PC-3 (cell line): ENCODE data around the gene PDLIM7. TPM values are rescaled to one million over a fixed set of nuclear protein-coding genes. Genes with fewer than 3 reads are reported as not detected.

Experiments used
- ATAC-seq: fragments of 200-7000 bp; cut with Tn5 transposase; 2 replicates; pipeline ENCODE4 v1.9.1; 2020; ENCODE audit warnings: mild to moderate bottlenecking, moderate library complexity
- BruUV-seq: library from RNA; stranded (reverse); fragments of 400-500 nt; replicated peaks from 2 replicates; lab custom pipeline; 2021; lab: Mats Ljungman, UMichigan
- CTCF ChIA-PET: fragments of 300-600 bp; sonication (Branson Sonifier 250); formaldehyde crosslinking; loops from one replicate; lab custom pipeline; 2022; ENCODE audit warnings: antibody characterized with exemption; lab: Charles Lee
- POLR2A ChIA-PET: fragments of 300-600 bp; sonication (Branson Sonifier 250); formaldehyde crosslinking; loops from one replicate; lab custom pipeline; 2022; ENCODE audit warnings: antibody characterized with exemption; ENCODE audit not compliant: unreplicated experiment; lab: Charles Lee
- DNase-seq: peaks from one replicate; pipeline ENCODE4 v3.0.0-alpha.2; 2015
- H2AFZ ChIP-seq: fragments of 300-600 bp; sonication (generic); 2 replicates; pipeline ENCODE4 v1.6.0; 2016; ENCODE audit warnings: antibody characterized with exemption, low read length
- H3F3A ChIP-seq: fragments of 300-600 bp; sonication (generic); one replicate; pipeline ENCODE4 v1.6.0; 2017; ENCODE audit warnings: antibody characterized with exemption, low read length, control low read depth, mild to moderate bottlenecking; ENCODE audit not compliant: unreplicated experiment
- H3K27ac ChIP-seq: fragments of 300-600 bp; sonication (generic); 2 replicates; pipeline ENCODE4 v1.5.1; 2016; ENCODE audit warnings: mild to moderate bottlenecking, low read length
- H3K27me3 ChIP-seq: fragments of 300-600 bp; sonication (generic); 2 replicates; pipeline ENCODE4 v1.6.1; 2016; ENCODE audit warnings: low read length, mixed read lengths
- H3K36me3 ChIP-seq: fragments of 300-600 bp; sonication (generic); 2 replicates; pipeline ENCODE4 v1.6.1; 2016; ENCODE audit warnings: low read depth, mixed run types, low read length, mixed read lengths
- H3K4me1 ChIP-seq: fragments of 300-600 bp; sonication (generic); 2 replicates; pipeline ENCODE4 v1.5.1; 2016; ENCODE audit warnings: low read length; ENCODE audit not compliant: insufficient read depth
- H3K4me2 ChIP-seq: fragments of 300-600 bp; sonication (generic); 2 replicates; pipeline ENCODE4 v1.6.0; 2016; ENCODE audit warnings: low read length
- H3K4me3 ChIP-seq: fragments of 300-600 bp; sonication (generic); 2 replicates; pipeline ENCODE4 v1.5.1; 2016; ENCODE audit warnings: mild to moderate bottlenecking, low read length, mixed read lengths
- H3K79me2 ChIP-seq: fragments of 300-600 bp; sonication (generic); 2 replicates; pipeline ENCODE4 v1.6.1; 2017; ENCODE audit warnings: low read length, mixed read lengths
- H3K9ac ChIP-seq: fragments of 300-600 bp; sonication (generic); 2 replicates; pipeline ENCODE4 v1.6.0; 2016; ENCODE audit warnings: mild to moderate bottlenecking, low read length
- H3K9me2 ChIP-seq: fragments of 300-600 bp; sonication (generic); replicated peaks from 2 replicates; pipeline ENCODE4 v1.6.1; 2016; ENCODE audit warnings: mixed run types, low read length, mixed read lengths
- H3K9me3 ChIP-seq: fragments of 300-600 bp; sonication (generic); 2 replicates; pipeline ENCODE4 v1.6.1; 2016; ENCODE audit warnings: low read length, mixed read lengths
- H4K20me1 ChIP-seq: fragments of 300-600 bp; sonication (generic); 2 replicates; pipeline ENCODE4 v1.6.1; 2016; ENCODE audit warnings: low read length, mixed read lengths
- CTCF ChIP-seq: fragments of 300-600 bp; sonication (generic); conservative IDR thresholded peaks from 2 replicates; pipeline ENCODE4 v1.5.1; 2017; ENCODE audit warnings: antibody characterized with exemption, low read depth, mild to moderate bottlenecking, low read length
- EZH2 ChIP-seq: fragments of 300-600 bp; sonication (generic); IDR thresholded peaks from one replicate; pipeline ENCODE4 v1.6.1; 2017; ENCODE audit warnings: antibody characterized with exemption, mild to moderate bottlenecking, low read length; ENCODE audit not compliant: unreplicated experiment
- EZH2phosphoT487 ChIP-seq: fragments of 300-600 bp; sonication (generic); IDR thresholded peaks from 2 replicates; pipeline ENCODE4 v1.6.1; 2018; ENCODE audit warnings: mild to moderate bottlenecking, antibody characterized with exemption, low read length, borderline replicate concordance
- intact Hi-C: fragments of 100-400 bp; cut with micrococcal nuclease; formaldehyde crosslinking; loops from 2 replicates; pipeline ENCODE4 v1.9.0; 2023
- total RNA-seq: library from RNA; depleted of rRNA; stranded (reverse); fragments of >200 nt; gene quantifications from 2 replicates; pipeline ENCODE4 v1.2.3, GENCODE V29; 2014

Gene PDLIM7
- total RNA-seq, 1 experiment from 2014 or later = 159 TPM

GRCh38 chr5:177468685-177469628, 28.4 kb downstream of the PDLIM7 start:
- no peaks in the 10 kb centered on the region for H3K9me3 ChIP-seq
- peak; percentile 30 for DNase-seq
- no peak overlapping the region for H3K9ac ChIP-seq
- H3K79me2 ChIP-seq = peaks cover 34% of the 10 kb centered on the region
- no peak for ATAC-seq
- H3K36me3 ChIP-seq = peaks cover 21% of the 10 kb centered on the region
- H2AFZ ChIP-seq = no peak overlapping the region
- no peak overlapping the region for H3K4me2 ChIP-seq
- no TSS peak for BruUV-seq
- H3K27ac ChIP-seq = no peak overlapping the region
- ChIA-PET POLR2A (no interaction called here), CTCF (interaction anchor here (0.6 kb wide), 1 partner anchor 159 kb away, joined by 5 read pairs; no protein-coding TSS in a partner anchor)
- no peaks in the 10 kb centered on the region for H3K9me2 ChIP-seq
- no peak overlapping the region for H3K4me3 ChIP-seq
- intact Hi-C loops = no loop called here
- peaks cover 36% of the 10 kb centered on the region; the same call in 1 of the 2 replicates for H4K20me1 ChIP-seq
- TF ChIP-seq EZH2 (no peak), CTCF (no peak), EZH2phosphoT487 (no peak)
- peaks cover 21% of the 10 kb centered on the region for H3K4me1 ChIP-seq
- H3K27me3 ChIP-seq = no peaks in the 10 kb centered on the region
- H3F3A ChIP-seq = no peaks in the 10 kb centered on the region

DNA sequence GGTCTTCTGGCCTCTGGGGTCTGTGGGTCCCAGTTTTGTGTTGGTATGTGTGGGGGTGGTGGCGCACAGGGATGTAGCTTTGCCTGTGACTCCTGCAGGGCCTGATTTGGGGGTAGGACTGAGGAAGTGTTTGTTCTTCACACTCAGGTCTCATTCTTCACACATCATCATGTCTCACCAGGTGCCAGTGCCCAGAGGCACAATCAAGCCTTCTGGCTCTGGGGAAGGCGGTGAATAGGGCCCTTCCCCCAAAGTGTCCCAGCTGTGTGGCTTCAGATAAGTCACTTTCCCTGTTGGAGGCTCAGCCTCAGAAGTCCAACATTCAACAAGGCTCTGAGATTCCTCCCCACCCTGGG, 29.1 kb downstream of the PDLIM7 start:
- Histone ChIP-seq H3K9ac (no peak overlapping the region), H3K9me3 (no peaks in the 10 kb centered on the region), H3K36me3 (peaks cover 21% of the 10 kb centered on the region), H3K9me2 (no peaks in the 10 kb centered on the region), H3K27me3 (no peaks in the 10 kb centered on the region), H3F3A (no peaks in the 10 kb centered on the region), H3K4me2 (no peak overlapping the region), H3K4me3 (no peak overlapping the region), H3K79me2 (peaks cover 34% of the 10 kb centered on the region), H2AFZ (no peak overlapping the region), H4K20me1 (peaks cover 36% of the 10 kb centered on the region; the same call in 1 of the 2 replicates), H3K27ac (no peak overlapping the region), H3K4me1 (peaks cover 21% of the 10 kb centered on the region)
- BruUV-seq = no TSS peak
- intact Hi-C loops = no loop called here
- ChIA-PET CTCF (no interaction called here), POLR2A (no interaction called here)
- TF ChIP-seq CTCF = no peak
- no peak for TF ChIP-seq EZH2
- no peak for TF ChIP-seq EZH2phosphoT487
- no peak for DNase-seq
- ATAC-seq = no peak

GRCh38 chr5:177467436-177467835, 30.0 kb downstream of the PDLIM7 start:
- no peak overlapping the region for H3K27ac ChIP-seq
- H3K4me2 ChIP-seq = no peak overlapping the region
- H3K9ac ChIP-seq = no peak overlapping the region
- peaks cover 36% of the 10 kb centered on the region; the same call in 1 of the 2 replicates for H4K20me1 ChIP-seq
- DNase-seq (no peak), ATAC-seq (no peak)
- H3K9me2 ChIP-seq = no peaks in the 10 kb centered on the region
- intact Hi-C loops = no loop called here
- H2AFZ ChIP-seq = no peak overlapping the region
- TF ChIP-seq EZH2 (no peak), EZH2phosphoT487 (no peak), CTCF (no peak)
- no peak overlapping the region for H3K4me3 ChIP-seq
- H3K27me3 ChIP-seq = no peaks in the 10 kb centered on the region
- peaks cover 31% of the 10 kb centered on the region for H3K79me2 ChIP-seq
- H3K9me3 ChIP-seq = no peaks in the 10 kb centered on the region
- H3K36me3 ChIP-seq = peaks cover 21% of the 10 kb centered on the region
- ChIA-PET POLR2A (no interaction called here), CTCF (no interaction called here)
- no TSS peak for BruUV-seq
- H3F3A ChIP-seq = no peaks in the 10 kb centered on the region
- H3K4me1 ChIP-seq = peaks cover 20% of the 10 kb centered on the region
